NCI-H1105 (cell line): ENCODE data around the gene LIN54.
"Not testable (repeated sequence)": the region's sequence is repeated elsewhere in the genome, so short reads cannot be mapped to it uniquely, and the experiment has no call there.

Experiments
- DNase-seq: peaks from one replicate; lab custom pipeline; 2025; lab: John Stamatoyannopoulos, UW

Gene LIN54

GRCh38 chr4:83012200-83012686 lies 1.6 kb upstream of the LIN54 start:
- DNase-seq: peak; percentile 9

- no peak for DNase-seq
These were observed 1.1 kb upstream of the LIN54 start for GRCh38 chr4:83011689-83012199.

DNA sequence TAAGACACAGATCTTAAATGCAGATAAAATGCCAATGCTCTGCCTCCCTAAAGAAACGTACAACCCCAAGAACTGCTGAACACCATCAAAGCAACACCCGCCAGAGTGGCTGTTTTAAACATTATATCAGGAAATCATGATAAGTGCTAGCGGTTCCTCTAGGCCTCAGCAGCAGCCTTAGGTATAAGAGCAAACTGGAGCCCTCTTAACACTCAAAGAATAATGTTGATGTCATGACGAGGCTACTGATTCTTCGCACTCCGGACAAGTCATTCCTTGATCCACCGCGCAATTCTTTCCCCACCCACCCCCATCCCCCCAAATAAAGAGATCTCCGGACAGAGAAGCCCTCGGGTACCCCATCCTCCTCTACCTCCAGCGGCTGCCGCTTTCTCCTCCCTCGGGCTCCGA lies 507 bp downstream of the LIN54 start:
- DNase-seq: no peak

DNA sequence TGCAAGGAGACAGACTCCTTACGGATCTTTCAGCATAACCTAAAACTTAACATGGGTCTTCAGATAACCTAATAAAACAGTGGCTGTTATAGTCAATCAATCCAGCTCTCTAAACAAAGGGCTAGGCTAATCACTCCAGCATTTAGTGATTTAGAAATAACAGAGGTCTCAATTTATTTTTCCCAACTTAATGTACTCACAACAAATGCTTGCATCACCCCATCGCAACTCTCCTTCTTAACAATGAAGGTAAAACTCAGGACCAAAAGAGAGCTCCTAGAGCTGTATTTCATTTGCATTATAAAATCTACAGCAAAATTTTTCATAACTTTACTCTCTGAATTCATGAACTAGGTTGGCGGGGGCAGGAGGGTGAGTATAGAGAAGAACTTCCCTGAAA lies 1.1 kb downstream of the LIN54 start:
- DNase-seq: no peak

DNA sequence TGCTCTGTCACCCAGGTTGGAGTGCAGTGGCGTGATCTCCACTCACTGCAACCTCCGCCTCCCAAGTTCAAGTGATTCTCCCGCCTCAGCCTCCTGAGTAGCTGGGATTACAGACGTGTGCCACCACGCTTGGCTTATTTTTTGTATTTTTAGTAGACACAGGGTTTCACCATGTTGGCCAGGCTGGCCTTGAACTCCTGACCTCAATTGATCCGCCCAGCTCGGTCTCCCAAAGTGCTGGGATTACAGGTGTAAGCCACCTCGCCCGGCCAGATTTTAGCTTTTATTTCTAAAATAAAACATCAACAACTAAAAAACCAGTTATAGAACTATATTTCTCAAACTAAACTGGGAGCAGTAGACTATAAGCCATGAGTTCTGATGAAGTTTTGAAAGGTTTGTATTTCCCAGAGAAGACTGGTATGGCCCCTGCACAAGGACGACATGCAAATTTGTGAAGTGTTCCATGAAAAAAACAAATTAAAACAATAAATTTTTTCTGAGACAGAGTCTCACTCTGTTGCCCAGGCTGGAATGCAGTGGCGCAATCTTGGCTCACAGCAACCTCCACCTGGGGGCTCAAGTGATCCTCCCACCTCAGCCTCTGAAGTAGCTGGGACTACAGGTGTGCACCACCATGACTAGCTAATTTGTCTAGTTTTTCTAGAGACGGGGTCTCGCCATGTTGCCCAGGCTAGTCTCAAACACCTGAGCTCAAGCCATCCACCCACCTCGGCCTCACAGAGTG lies 7.4 kb downstream of the LIN54 start:
- DNase-seq: not testable (repeated sequence)

DNA sequence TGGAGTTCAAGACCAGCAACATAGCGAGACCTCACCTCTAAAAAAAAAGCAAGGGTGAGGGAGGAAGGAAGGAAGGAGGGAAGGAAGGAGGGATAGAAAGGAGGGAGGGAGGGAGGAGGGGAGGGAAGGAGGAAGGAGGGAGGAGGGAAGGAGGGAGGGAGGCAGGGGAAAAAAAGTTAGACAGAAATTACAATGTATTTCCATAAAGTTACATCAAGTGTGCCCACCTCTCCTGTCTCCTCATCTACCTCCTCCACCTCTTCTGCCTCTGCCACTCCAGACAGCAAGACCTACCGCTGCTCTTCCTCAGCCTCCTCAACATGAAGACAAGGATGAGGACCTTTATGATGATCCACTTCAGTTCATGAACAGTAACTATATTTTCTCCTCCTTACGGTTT lies 8.3 kb downstream of the LIN54 start:
- no peak for DNase-seq

DNA sequence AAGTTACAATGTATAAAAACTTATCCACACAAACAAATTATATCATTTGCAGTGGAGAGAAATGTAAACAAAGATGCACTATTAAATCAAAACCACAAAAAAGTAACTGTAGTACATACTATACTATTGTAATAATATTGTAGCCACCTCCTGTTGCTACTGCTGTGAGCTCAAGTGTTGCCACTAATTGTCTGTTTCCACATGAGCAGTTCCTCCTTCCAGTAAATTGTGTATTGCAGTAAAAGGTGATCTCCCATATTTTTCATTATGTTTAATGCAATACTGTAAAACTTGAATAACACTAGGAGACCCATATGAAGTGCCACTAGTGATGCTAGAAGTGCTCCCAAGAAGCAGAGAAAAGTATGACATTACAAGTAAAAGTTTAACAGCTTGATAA lies 11.7 kb downstream of the LIN54 start:
- DNase-seq: no peak

- DNase-seq: no peak
These were observed 15.8 kb downstream of the LIN54 start for GRCh38 chr4:82994834-82995233.

DNA sequence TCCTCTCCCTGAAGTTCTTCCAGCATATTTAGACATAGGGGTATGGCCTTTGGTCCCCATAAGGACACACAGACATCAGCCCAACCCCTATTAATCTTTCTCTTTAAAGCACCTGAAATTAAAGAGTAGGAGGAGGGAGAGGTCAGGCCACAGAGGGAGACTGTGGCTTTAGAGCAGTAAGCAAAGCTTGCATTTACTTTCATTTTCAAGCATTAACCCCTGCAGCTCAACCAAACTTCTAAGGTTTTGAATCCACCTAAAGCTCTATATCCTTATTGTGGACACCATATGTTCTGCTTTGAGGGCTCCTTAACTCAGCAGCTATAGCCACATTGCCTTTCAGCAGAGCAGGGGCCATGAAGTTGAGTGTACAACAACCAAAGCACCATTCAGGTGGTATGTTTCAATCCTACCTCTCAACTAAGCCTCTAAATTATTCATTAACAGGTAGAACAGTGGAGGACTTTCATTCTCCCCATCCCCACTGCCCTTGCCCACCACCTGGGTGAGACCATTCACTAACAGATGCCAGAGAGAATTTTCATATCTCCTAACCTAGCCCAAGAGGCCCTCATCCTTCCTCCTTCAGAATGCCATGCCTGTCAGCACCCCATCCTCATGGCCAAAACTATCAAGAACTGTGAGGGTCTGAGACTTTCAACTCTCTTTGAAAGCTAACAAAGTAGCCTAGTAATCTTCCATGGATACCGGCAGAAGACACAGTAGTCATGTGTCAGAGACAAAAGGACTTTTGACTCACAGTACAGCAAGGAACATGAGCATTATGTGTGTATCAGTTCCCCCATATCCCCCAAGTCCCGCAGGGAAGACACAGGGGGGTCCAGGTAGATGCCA lies 20.8 kb downstream of the LIN54 start:
- no peak for DNase-seq

- DNase-seq: no peak
These were observed 22.2 kb downstream of the LIN54 start for GRCh38 chr4:82988323-82988832.

- DNase-seq: not testable (repeated sequence)
These were observed 23.1 kb downstream of the LIN54 start for GRCh38 chr4:82987519-82987918.

DNA sequence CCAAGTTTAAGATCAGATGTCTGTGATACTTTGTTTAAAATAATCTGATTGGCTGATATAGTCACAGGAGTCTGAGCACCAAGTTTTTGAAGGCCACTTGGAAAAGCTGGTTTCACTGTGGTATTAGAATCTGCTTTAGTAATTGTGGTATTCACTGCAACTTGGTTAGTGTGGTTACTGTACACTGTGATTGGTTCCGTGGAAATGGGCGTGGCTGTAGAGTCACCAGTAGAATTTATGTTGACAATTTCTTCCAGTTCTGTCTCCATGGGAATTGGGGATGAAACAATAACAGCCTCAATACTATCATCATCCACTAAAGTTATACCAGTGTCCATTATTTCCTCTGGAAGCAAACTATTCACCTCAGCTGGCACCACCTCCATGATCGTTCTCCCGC lies 26.2 kb downstream of the LIN54 start:
- DNase-seq: no peak

GRCh38 chr4:82983444-82983843 lies 27.2 kb downstream of the LIN54 start:
- no peak for DNase-seq

- DNase-seq: no peak
These were observed 29.5 kb downstream of the LIN54 start for GRCh38 chr4:82981138-82981537.

- DNase-seq: no peak
These were observed 34.8 kb downstream of the LIN54 start for GRCh38 chr4:82975792-82976191.

- DNase-seq: no peak
These were observed 41.2 kb downstream of the LIN54 start for GRCh38 chr4:82969414-82969813.

- DNase-seq: no peak
These were observed 41.7 kb downstream of the LIN54 start for GRCh38 chr4:82968972-82969371.

GRCh38 chr4:82965763-82966162 lies 44.9 kb downstream of the LIN54 start:
- DNase-seq: no peak

GRCh38 chr4:82957045-82957444 lies 53.6 kb downstream of the LIN54 start:
- DNase-seq: no peak

DNA sequence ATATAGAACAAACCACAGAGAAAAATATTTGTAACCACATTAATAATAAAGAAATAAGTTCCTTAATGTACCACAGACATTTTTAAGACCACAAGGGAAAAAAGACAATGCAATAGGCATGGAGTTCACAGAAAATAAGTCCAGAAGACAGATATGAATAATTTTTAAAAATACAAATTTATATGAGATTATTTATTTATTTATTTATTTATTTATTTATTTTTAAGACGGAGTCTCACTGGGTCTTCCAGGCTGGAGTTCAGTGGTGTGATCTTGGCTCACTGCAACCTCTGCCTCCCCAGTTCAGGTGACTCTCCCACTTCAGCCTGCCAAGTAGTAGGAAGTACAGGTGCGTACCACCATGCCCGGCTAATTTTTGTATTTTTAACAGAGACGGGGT lies 56.4 kb downstream of the LIN54 start:
- no peak for DNase-seq

GRCh38 chr4:82951196-82951595 lies 59.4 kb downstream of the LIN54 start:
- DNase-seq: no peak

GRCh38 chr4:82948647-82949204 lies 61.9 kb downstream of the LIN54 start:
- no peak for DNase-seq
